Fibroblast of lung (primary cell): ENCODE measurements around the gene ADAMTSL1. TPM values are rescaled to one million over a fixed set of nuclear protein-coding genes. Genes with fewer than 3 reads are reported as not detected.

Experiments
- DNase-seq, 2 donors: peaks; one replicate each; pipeline versions ENCODE4 v3.0.0 to v3.0.0-alpha.2; 2010; ENCODE audit warnings: low read depth in 2 of 2
- H2AFZ ChIP-seq: 2 replicates; pipeline ENCODE4 v1.5.1; 2012; ENCODE audit warnings: low read length, control low read depth, inconsistent platforms
- H3K27ac ChIP-seq: 2 replicates; pipeline ENCODE4 v1.5.1; 2011; ENCODE audit warnings: low read length, control low read depth; ENCODE audit not compliant: insufficient read depth
- H3K27me3 ChIP-seq: 2 replicates; pipeline ENCODE4 v1.5.1; 2011; ENCODE audit warnings: mild to moderate bottlenecking, low read length; ENCODE audit not compliant: control insufficient read depth, insufficient read depth
- H3K36me3 ChIP-seq: 2 replicates; pipeline ENCODE4 v1.5.1; 2011; ENCODE audit warnings: low read length; ENCODE audit not compliant: control insufficient read depth, insufficient read depth
- H3K4me1 ChIP-seq: 2 replicates; pipeline ENCODE4 v1.5.1; 2011; ENCODE audit warnings: low read length; ENCODE audit not compliant: control insufficient read depth, insufficient read depth; ENCODE audit errors: extremely low read depth
- H3K4me2 ChIP-seq: 2 replicates; pipeline ENCODE4 v1.5.1; 2011; ENCODE audit warnings: low read length, control low read depth; ENCODE audit not compliant: insufficient read depth; ENCODE audit errors: extremely low read depth
- H3K4me3 ChIP-seq, 4 experiments: fragments of 200-600 bp in 1 of 4; sonication (generic) in 1 of 4; replicated peaks in 1 of 4; 2 replicates each; pipeline ENCODE4 v1.5.1; 2011 to 2016; ENCODE audit warnings: low read length in 4 of 4, low read depth in 3 of 4, mild to moderate bottlenecking in 3 of 4, control low read depth in 2 of 4, inconsistent platforms in 1 of 4, mixed read lengths in 1 of 4; ENCODE audit not compliant: insufficient read depth in 1 of 4; ENCODE audit errors: control extremely low read depth in 1 of 4
- H3K79me2 ChIP-seq: 2 replicates; pipeline ENCODE4 v1.5.1; 2012; ENCODE audit warnings: mild to moderate bottlenecking, low read length, inconsistent platforms; ENCODE audit not compliant: control insufficient read depth, insufficient read depth
- H3K9ac ChIP-seq: 2 replicates; pipeline ENCODE4 v1.5.1; 2011; ENCODE audit warnings: mild to moderate bottlenecking, low read length, control low read depth; ENCODE audit not compliant: insufficient read depth
- H3K9me3 ChIP-seq: 2 replicates; pipeline ENCODE4 v1.5.1; 2012; ENCODE audit warnings: low read depth, low read length; ENCODE audit not compliant: control insufficient read depth, insufficient read depth
- H4K20me1 ChIP-seq: 2 replicates; pipeline ENCODE4 v1.5.1; 2011; ENCODE audit warnings: low read length; ENCODE audit not compliant: control insufficient read depth, insufficient read depth; ENCODE audit errors: extremely low read depth
- CTCF ChIP-seq, 2 donors: IDR thresholded peaks in 1 of 2; conservative IDR thresholded peaks in 1 of 2; 1 replicate in 1 of 2; 2 replicates in 1 of 2; pipeline ENCODE4 v1.5.1; 2011 to 2012; ENCODE audit warnings: low read length in 2 of 2, control low read depth in 1 of 2, inconsistent platforms in 1 of 2, low read depth in 1 of 2, mild to moderate bottlenecking in 1 of 2
- EZH2 ChIP-seq: IDR thresholded peaks from 2 replicates; pipeline ENCODE4 v1.5.1; 2012; ENCODE audit warnings: low read length, control low read depth, mild to moderate bottlenecking; ENCODE audit errors: missing control alignments
- polyA plus RNA-seq, 2 donors: library from polyadenylated mRNA; depleted of rRNA in 1 of 2; stranded (reverse) in 1 of 2; unstranded in 1 of 2; fragments of >200 nt; gene quantifications; 2 replicates each; pipeline ENCODE4 v1.2.1, GENCODE V29; 2011 to 2012; ENCODE audit warnings: missing spikeins in 1 of 2
- total RNA-seq: library from RNA; depleted of rRNA; stranded (reverse); fragments of >200 nt; gene quantifications from 2 replicates; pipeline ENCODE4 v1.2.1, GENCODE V29; 2014

Gene ADAMTSL1
- total and polyA plus RNA-seq, 2 donors (not counting 1 experiment from before 2014, with no cell fraction given): 19.3 to 27.9 TPM

GRCh38 chr9:18717759-18718158, 243.8 kb downstream of the ADAMTSL1 start:
- no peaks in the 10 kb centered on the region for H3K27me3 ChIP-seq
- TF ChIP-seq EZH2 (no peak), CTCF (conservative IDR thresholded peaks at IDR 0.05 in 1 of 2, IDR thresholded peaks at IDR 0.05 in 1 of 2; ENCODE audit: low read depth in 1 of 2, low read length in 2 of 2) (no peak)
- H3K9ac ChIP-seq: no peak overlapping the region
- no peaks in the 10 kb centered on the region for H3K36me3 ChIP-seq
- no peaks in the 10 kb centered on the region for H3K79me2 ChIP-seq
- no peak overlapping the region for H3K4me2 ChIP-seq
- peak in 1 of 2 donors; percentile 35 for DNase-seq
- H2AFZ ChIP-seq: no peak overlapping the region
- no peak overlapping the region for H3K27ac ChIP-seq
- H3K4me1 ChIP-seq: no peaks in the 10 kb centered on the region
- no peaks in the 10 kb centered on the region for H3K9me3 ChIP-seq
- H4K20me1 ChIP-seq: no peaks in the 10 kb centered on the region
- H3K4me3 ChIP-seq: no peak overlapping the region

GRCh38 chr9:18718393-18718792, 244.4 kb downstream of the ADAMTSL1 start:
- Histone ChIP-seq H3K4me3 (no peak overlapping the region), H3K27ac (no peak overlapping the region), H3K9ac (no peak overlapping the region), H3K4me1 (no peaks in the 10 kb centered on the region), H3K79me2 (no peaks in the 10 kb centered on the region), H3K36me3 (no peaks in the 10 kb centered on the region), H3K4me2 (no peak overlapping the region), H4K20me1 (no peaks in the 10 kb centered on the region), H3K27me3 (no peaks in the 10 kb centered on the region), H2AFZ (no peak overlapping the region), H3K9me3 (no peaks in the 10 kb centered on the region)
- TF ChIP-seq CTCF (conservative IDR thresholded peaks at IDR 0.05 in 1 of 2, IDR thresholded peaks at IDR 0.05 in 1 of 2; ENCODE audit: low read depth in 1 of 2, low read length in 2 of 2) (no peak), EZH2 (no peak)
- no peak for DNase-seq

GRCh38 chr9:18718932-18719331, 245.0 kb downstream of the ADAMTSL1 start:
- Histone ChIP-seq H3K9me3 (no peaks in the 10 kb centered on the region), H3K9ac (no peak overlapping the region), H3K4me3 (no peak overlapping the region), H3K4me1 (no peaks in the 10 kb centered on the region), H4K20me1 (no peaks in the 10 kb centered on the region), H3K79me2 (no peaks in the 10 kb centered on the region), H3K27me3 (no peaks in the 10 kb centered on the region), H3K4me2 (no peak overlapping the region), H3K36me3 (no peaks in the 10 kb centered on the region), H3K27ac (no peak overlapping the region), H2AFZ (no peak overlapping the region)
- TF ChIP-seq EZH2 (no peak), CTCF (conservative IDR thresholded peaks at IDR 0.05 in 1 of 2, IDR thresholded peaks at IDR 0.05 in 1 of 2; ENCODE audit: low read depth in 1 of 2, low read length in 2 of 2) (no peak)
- DNase-seq: no peak
